Astrocyte (in vitro differentiated cells and primary cell): ENCODE data around the gene RELB. TPM values are rescaled to one million over a fixed set of nuclear protein-coding genes. Genes with fewer than 3 reads are reported as not detected.

Experiments
- DNase-seq: peaks from one replicate; pipeline ENCODE4 v3.0.0-alpha.2; 2010; ENCODE audit warnings: low read depth
- FAIRE-seq: peaks from 2 replicates; lab custom pipeline; 2011; peaks lifted over from hg19 to GRCh38; lab: Jason Lieb, UNC
- H2AFZ ChIP-seq: 2 replicates; pipeline ENCODE4 v1.6.0; 2012; ENCODE audit warnings: low read depth, low read length, inconsistent platforms
- H3K27ac ChIP-seq: 2 replicates; pipeline ENCODE4 v1.5.1; 2011; ENCODE audit warnings: low read depth, low read length, inconsistent platforms
- H3K27me3 ChIP-seq: 2 replicates; pipeline ENCODE4 v1.6.0; 2011; ENCODE audit warnings: low read length, inconsistent platforms; ENCODE audit not compliant: insufficient read depth
- H3K36me3 ChIP-seq: 2 replicates; pipeline ENCODE4 v1.5.1; 2011; ENCODE audit warnings: low read length, inconsistent platforms; ENCODE audit not compliant: insufficient read depth
- H3K4me1 ChIP-seq: 2 replicates; pipeline ENCODE4 v1.5.1; 2011; ENCODE audit warnings: low read length, inconsistent platforms; ENCODE audit not compliant: insufficient read depth
- H3K4me2 ChIP-seq: 2 replicates; pipeline ENCODE4 v1.6.0; 2012; ENCODE audit warnings: low read length, inconsistent platforms
- H3K4me3 ChIP-seq: 2 replicates; pipeline ENCODE4 v1.5.1; 2011; ENCODE audit warnings: low read depth, mild to moderate bottlenecking, low read length, inconsistent platforms; ENCODE audit not compliant: insufficient read depth
- H3K79me2 ChIP-seq: 2 replicates; pipeline ENCODE4 v1.6.0; 2012; ENCODE audit warnings: mild to moderate bottlenecking, low read length, inconsistent platforms; ENCODE audit not compliant: insufficient read depth
- H3K9ac ChIP-seq: 2 replicates; pipeline ENCODE4 v1.6.0; 2012; ENCODE audit warnings: mild to moderate bottlenecking, low read length, inconsistent platforms
- H3K9me3 ChIP-seq: 2 replicates; pipeline ENCODE4 v1.5.1; 2012; ENCODE audit warnings: low read depth, mild to moderate bottlenecking, low read length, inconsistent platforms; ENCODE audit not compliant: insufficient read depth
- H4K20me1 ChIP-seq: 2 replicates; pipeline ENCODE4 v1.6.0; 2012; ENCODE audit warnings: low read length, inconsistent platforms; ENCODE audit not compliant: insufficient read depth
- H3K27ac Mint-ChIP-seq: one replicate; pipeline ENCODE4 v1.8.0; 2021; ENCODE audit warnings: mild to moderate bottlenecking, mixed read lengths; ENCODE audit not compliant: unreplicated experiment
- H3K27me3 Mint-ChIP-seq: one replicate; pipeline ENCODE4 v1.8.0; 2021; ENCODE audit warnings: low read depth, mixed read lengths; ENCODE audit not compliant: unreplicated experiment
- H3K36me3 Mint-ChIP-seq: one replicate; pipeline ENCODE4 v1.8.0; 2021; ENCODE audit warnings: low read depth, mixed read lengths; ENCODE audit not compliant: unreplicated experiment
- H3K4me1 Mint-ChIP-seq: one replicate; pipeline ENCODE4 v1.8.0; 2021; ENCODE audit warnings: low read depth, mixed read lengths; ENCODE audit not compliant: unreplicated experiment
- H3K4me3 Mint-ChIP-seq: one replicate; pipeline ENCODE4 v1.8.0; 2021; ENCODE audit warnings: mild to moderate bottlenecking, moderate library complexity, mixed read lengths; ENCODE audit not compliant: unreplicated experiment
- H3K9me3 Mint-ChIP-seq: one replicate; pipeline ENCODE4 v1.8.0; 2021; ENCODE audit warnings: mild to moderate bottlenecking, mixed read lengths; ENCODE audit not compliant: unreplicated experiment
- EZH2 ChIP-seq: IDR thresholded peaks from 2 replicates; pipeline ENCODE4 v1.6.1; 2012; ENCODE audit warnings: mild to moderate bottlenecking, low read length, inconsistent platforms; ENCODE audit not compliant: insufficient read depth
- total RNA-seq: library from RNA; stranded (reverse); gene quantifications from 2 replicates; pipeline ENCODE4 v1.2.1, GENCODE V29; 2021
- TF ChIP-seq, protein P1 (sequence below): IDR thresholded peaks from 2 replicates; pipeline ENCODE4 v1.5.1; 2011; ENCODE audit warnings: low read depth, mild to moderate bottlenecking, inconsistent platforms, low read length, moderate library complexity; ENCODE audit not compliant: insufficient read depth

Gene RELB
- total RNA-seq, 1 donor from 2014 or later, result 14.0 TPM

DNA sequence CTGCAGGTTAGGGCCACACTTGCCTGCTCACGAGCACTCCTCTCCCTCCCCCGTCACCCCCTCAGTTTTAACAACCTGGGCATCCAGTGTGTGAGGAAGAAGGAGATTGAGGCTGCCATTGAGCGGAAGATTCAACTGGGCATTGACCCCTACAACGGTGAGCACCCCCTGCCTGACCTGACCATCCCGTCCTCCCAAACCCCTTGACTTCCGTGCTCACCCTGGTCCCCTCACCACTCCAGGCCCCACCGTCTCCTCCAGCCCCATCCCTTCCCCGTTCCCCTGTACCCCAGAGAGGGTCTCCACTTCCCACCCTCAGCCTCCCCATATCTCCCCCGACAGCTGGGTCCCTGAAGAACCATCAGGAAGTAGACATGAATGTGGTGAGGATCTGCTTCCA, 24.0 kb downstream of the RELB start:
- Histone ChIP-seq H3K9ac (no peak overlapping the region), H3K4me2 (no peak overlapping the region)
- no peak for FAIRE-seq

GRCh38 chr19:45027371-45027770, 26.1 kb downstream of the RELB start:
- Histone ChIP-seq H3K27ac (no peak overlapping the region), H2AFZ (no peak overlapping the region), H3K4me1 (no peaks in the 10 kb centered on the region), H3K9ac (no peak overlapping the region), H3K4me3 (no peak overlapping the region), H3K27me3 (no peaks in the 10 kb centered on the region), H3K36me3 (peaks cover 2% of the 10 kb centered on the region), H3K4me2 (no peak overlapping the region), H3K9me3 (no peaks in the 10 kb centered on the region), H4K20me1 (no peaks in the 10 kb centered on the region), H3K79me2 (no peaks in the 10 kb centered on the region)
- H3K27me3 Mint-ChIP-seq, result no peaks in the 10 kb centered on the region
- H3K4me3 Mint-ChIP-seq, result no peak overlapping the region
- no peak for TF ChIP-seq EZH2
- TF ChIP-seq, protein P1, sequence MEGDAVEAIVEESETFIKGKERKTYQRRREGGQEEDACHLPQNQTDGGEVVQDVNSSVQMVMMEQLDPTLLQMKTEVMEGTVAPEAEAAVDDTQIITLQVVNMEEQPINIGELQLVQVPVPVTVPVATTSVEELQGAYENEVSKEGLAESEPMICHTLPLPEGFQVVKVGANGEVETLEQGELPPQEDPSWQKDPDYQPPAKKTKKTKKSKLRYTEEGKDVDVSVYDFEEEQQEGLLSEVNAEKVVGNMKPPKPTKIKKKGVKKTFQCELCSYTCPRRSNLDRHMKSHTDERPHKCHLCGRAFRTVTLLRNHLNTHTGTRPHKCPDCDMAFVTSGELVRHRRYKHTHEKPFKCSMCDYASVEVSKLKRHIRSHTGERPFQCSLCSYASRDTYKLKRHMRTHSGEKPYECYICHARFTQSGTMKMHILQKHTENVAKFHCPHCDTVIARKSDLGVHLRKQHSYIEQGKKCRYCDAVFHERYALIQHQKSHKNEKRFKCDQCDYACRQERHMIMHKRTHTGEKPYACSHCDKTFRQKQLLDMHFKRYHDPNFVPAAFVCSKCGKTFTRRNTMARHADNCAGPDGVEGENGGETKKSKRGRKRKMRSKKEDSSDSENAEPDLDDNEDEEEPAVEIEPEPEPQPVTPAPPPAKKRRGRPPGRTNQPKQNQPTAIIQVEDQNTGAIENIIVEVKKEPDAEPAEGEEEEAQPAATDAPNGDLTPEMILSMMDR, result no peak
- H3K27ac Mint-ChIP-seq, result no peak overlapping the region
- FAIRE-seq (no peak), DNase-seq (no peak)
- no peaks in the 10 kb centered on the region for H3K4me1 Mint-ChIP-seq
- peaks cover 20% of the 10 kb centered on the region for H3K36me3 Mint-ChIP-seq
- H3K9me3 Mint-ChIP-seq, result peaks cover 2% of the 10 kb centered on the region

More for the DNA sequence above, 24.0 kb downstream of the RELB start:
- DNase-seq, result no peak
- Mint-ChIP-seq H3K27me3 (no peaks in the 10 kb centered on the region), H3K36me3 (peaks cover 12% of the 10 kb centered on the region), H3K4me3 (no peak overlapping the region), H3K27ac (no peak overlapping the region), H3K4me1 (no peaks in the 10 kb centered on the region), H3K9me3 (no peaks in the 10 kb centered on the region)
- Histone ChIP-seq H2AFZ (no peak overlapping the region), H3K4me3 (no peak overlapping the region), H3K4me1 (no peaks in the 10 kb centered on the region), H3K27ac (no peak overlapping the region), H4K20me1 (no peaks in the 10 kb centered on the region), H3K36me3 (peaks cover 2% of the 10 kb centered on the region), H3K27me3 (no peaks in the 10 kb centered on the region), H3K9me3 (no peaks in the 10 kb centered on the region), H3K79me2 (no peaks in the 10 kb centered on the region)
- TF ChIP-seq EZH2, result no peak
- TF ChIP-seq, protein P1, result no peak

DNA sequence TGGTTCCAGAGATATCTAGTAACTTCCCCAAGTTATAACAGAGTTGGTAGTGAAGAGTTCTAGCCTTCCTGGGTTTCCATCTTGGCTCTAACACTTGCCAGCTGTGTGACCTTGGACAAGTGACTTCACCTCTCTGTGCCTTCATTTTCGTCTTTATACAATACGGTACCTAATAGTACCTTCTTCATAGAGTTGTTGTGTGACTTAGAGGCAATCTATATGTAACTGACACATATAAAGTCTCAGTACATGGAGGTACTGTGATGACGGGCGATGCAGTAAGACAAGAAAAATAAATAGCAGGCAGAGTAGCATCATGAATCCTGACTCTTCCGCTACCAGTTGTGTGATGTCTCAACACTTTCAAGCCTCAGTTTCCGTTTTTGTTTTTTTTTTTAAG, 29.6 kb downstream of the RELB start:
- no peak for FAIRE-seq
- TF ChIP-seq, protein P1, result no peak
- TF ChIP-seq EZH2, result no peak
- Mint-ChIP-seq H3K36me3 (peaks cover 27% of the 10 kb centered on the region), H3K4me1 (no peaks in the 10 kb centered on the region), H3K4me3 (no peak overlapping the region), H3K27me3 (no peaks in the 10 kb centered on the region), H3K9me3 (peaks cover 2% of the 10 kb centered on the region), H3K27ac (no peak overlapping the region)
- H4K20me1 ChIP-seq, result no peaks in the 10 kb centered on the region
- H3K4me2 ChIP-seq, result no peak overlapping the region
- no peaks in the 10 kb centered on the region for H3K79me2 ChIP-seq
- H3K27me3 ChIP-seq, result no peaks in the 10 kb centered on the region
- H3K27ac ChIP-seq, result no peak overlapping the region
- no peaks in the 10 kb centered on the region for H3K9me3 ChIP-seq
- no peak overlapping the region for H3K9ac ChIP-seq
- H2AFZ ChIP-seq, result no peak overlapping the region
- DNase-seq, result no peak
- no peaks in the 10 kb centered on the region for H3K4me1 ChIP-seq
- no peaks in the 10 kb centered on the region for H3K36me3 ChIP-seq
- H3K4me3 ChIP-seq, result no peak overlapping the region
